HFF-Myc (cell line): ENCODE data around the gene SLAMF8.

Experiments used
- DNase-seq: peaks from one replicate; pipeline ENCODE4 v3.0.0-alpha.2; 2011; ENCODE audit warnings: low read depth; ENCODE audit errors: extremely low read depth
- H3K4me3 ChIP-seq: replicated peaks from 2 replicates; pipeline ENCODE4 v1.5.1; 2011; ENCODE audit warnings: low read depth, mild to moderate bottlenecking, control low read depth, low read length
- CTCF ChIP-seq: IDR thresholded peaks from 2 replicates; pipeline ENCODE4 v1.5.1; 2012; ENCODE audit warnings: mild to moderate bottlenecking, low read depth, low read length, control low read depth; ENCODE audit errors: missing control alignments

Gene SLAMF8

DNA sequence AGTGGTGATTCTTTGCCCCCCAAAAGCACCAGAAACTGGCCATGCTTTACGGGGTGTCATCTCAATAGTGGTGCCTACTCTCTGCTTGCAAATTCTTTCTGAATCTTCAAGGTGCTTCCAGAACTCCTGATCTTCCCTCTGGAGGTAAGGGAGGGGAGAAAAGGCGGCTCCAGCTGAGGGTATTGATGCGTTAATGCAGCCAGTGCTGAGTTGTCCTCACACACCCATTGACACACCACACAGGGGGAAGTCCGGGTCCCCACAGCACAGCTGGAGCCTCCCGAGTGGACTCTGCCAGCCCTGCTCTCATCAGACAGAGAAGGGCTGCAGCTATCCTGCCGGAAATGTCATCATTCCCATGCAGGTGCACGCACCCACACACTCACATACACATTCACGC is 34.5 kb downstream of the SLAMF8 start:
- no peak for TF ChIP-seq CTCF
- no peak overlapping the region for H3K4me3 ChIP-seq
- no peak for DNase-seq

GRCh38 chr1:159862031-159862430 is 35.4 kb downstream of the SLAMF8 start:
- H3K4me3 ChIP-seq, result no peak overlapping the region
- DNase-seq, result no peak
- TF ChIP-seq CTCF, result no peak

DNA sequence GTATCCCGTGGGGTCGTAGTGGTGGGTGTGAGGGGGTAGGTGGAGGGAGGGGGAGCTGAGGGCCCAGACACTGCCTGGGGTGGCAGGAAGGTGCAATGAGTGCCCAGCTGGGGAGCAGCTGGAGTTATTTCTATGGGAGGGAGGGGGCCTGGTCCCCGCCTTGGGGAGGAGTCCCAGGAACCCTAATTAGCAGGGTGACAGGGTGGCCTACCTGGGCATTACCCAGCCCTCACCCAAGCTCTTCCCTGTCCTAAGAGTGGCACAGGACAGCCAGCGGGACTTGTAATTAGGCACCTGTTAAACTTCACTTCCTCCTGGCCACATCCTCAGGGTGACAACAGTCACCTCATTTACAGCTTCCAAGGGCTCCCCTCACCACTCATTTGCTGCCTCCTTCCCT is 35.9 kb downstream of the SLAMF8 start, which contains the start of gene VSIG8:
VSIG8 (minus strand) TSS at position 101 of the 400 bp plus-strand sequence. CDS start 136 bp downstream, outside the sequence.
- H3K4me3 ChIP-seq, result no peak within 1 kb of the TSS
- no peak for DNase-seq
- no peak for TF ChIP-seq CTCF

DNA sequence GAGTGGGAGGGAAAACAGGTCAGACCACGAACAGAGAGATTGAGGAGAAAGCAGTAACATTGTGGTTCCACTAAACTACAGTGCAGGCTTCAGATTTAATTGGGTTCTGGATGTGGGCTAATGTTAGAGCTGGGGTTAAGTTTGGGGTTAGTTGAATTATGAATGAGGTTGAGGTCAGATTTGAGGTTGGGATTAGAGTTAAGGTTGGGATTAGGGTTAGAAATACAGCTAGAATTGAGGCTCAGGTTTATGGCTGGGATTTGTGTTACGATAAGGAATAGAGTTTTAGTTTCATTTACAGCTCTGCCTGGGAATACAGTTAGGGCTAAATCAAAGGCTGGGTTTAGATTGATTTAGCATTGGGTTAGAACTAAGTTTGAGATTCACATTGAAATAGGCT is 37.6 kb downstream of the SLAMF8 start:
- DNase-seq, result no peak
- no peak overlapping the region for H3K4me3 ChIP-seq
- no peak for TF ChIP-seq CTCF

- TF ChIP-seq CTCF, result no peak
- no peak for DNase-seq
- H3K4me3 ChIP-seq, result no peak overlapping the region
Observed at GRCh38 chr1:159866066-159866465, 39.4 kb downstream of the SLAMF8 start.

GRCh38 chr1:159866905-159867663 is 40.4 kb downstream of the SLAMF8 start:
- TF ChIP-seq CTCF, result no peak
- DNase-seq, result no peak

DNA sequence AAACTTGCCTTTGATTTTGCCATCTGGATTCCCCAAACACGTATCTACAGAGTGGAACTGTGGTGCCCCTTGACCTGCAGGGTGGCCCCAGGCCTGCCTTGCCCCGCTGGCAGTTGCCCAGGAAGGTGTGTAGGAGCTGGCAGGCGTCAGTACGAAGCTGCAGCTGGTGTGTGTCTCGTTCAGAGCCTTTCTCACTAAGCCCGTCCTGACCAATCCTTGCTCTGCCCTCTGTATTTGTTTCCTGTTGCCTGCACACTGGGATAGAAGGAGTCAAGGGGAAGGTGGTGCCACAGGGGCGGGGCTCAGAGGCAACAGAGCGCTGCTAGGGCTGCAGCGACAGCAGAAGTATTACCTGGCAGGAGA is 41.0 kb downstream of the SLAMF8 start:
- no peak overlapping the region for H3K4me3 ChIP-seq
- DNase-seq, result no peak
- no peak for TF ChIP-seq CTCF

More at GRCh38 chr1:159866905-159867663, 40.4 kb downstream of the SLAMF8 start:
- no peak overlapping the region for H3K4me3 ChIP-seq
